ENCODE data around the gene PGBD4.

The PGBD4 gene

GRCh38 chr15:34101366-34102174 is at the start of gene PGBD4, which contains the start of gene EMC7:
PGBD4 (plus strand) TSS chr15:34102083; CDS start chr15:34102532, 449 bp downstream.
EMC7 (minus strand) TSS chr15:34101862; CDS start chr15:34101839, 23 bp downstream.
- peak; percentile 95 for DNase-seq

GRCh38 chr15:34054081-34054707 is 47.7 kb upstream of the PGBD4 start:
- no peak for DNase-seq

- DNase-seq = no peak
These were observed 45.9 kb upstream of the PGBD4 start for GRCh38 chr15:34055868-34056595.

GRCh38 chr15:34056911-34057310 is 45.0 kb upstream of the PGBD4 start:
- DNase-seq = no peak

- DNase-seq = no peak
These were observed 42.4 kb upstream of the PGBD4 start for GRCh38 chr15:34059476-34059875.

GRCh38 chr15:34059946-34060345 is 41.9 kb upstream of the PGBD4 start:
- DNase-seq = no peak

GRCh38 chr15:34064438-34064837 is 37.4 kb upstream of the PGBD4 start:
- no peak for DNase-seq

- DNase-seq = no peak
These were observed 36.6 kb upstream of the PGBD4 start for GRCh38 chr15:34065261-34065660.

GRCh38 chr15:34065941-34066340 is 35.9 kb upstream of the PGBD4 start:
- no peak for DNase-seq

GRCh38 chr15:34070003-34070402 is 31.9 kb upstream of the PGBD4 start:
- DNase-seq = no peak

- DNase-seq = no peak
These were observed 25.1 kb upstream of the PGBD4 start for GRCh38 chr15:34076785-34077184.

GRCh38 chr15:34078900-34079299 is 23.0 kb upstream of the PGBD4 start:
- no peak for DNase-seq

- no peak for DNase-seq
These were observed 22.0 kb upstream of the PGBD4 start for GRCh38 chr15:34079904-34080303.

- no peak for DNase-seq
These were observed 17.8 kb upstream of the PGBD4 start for GRCh38 chr15:34084086-34084485.

- no peak for DNase-seq
These were observed 16.1 kb upstream of the PGBD4 start for GRCh38 chr15:34085746-34086145.

GRCh38 chr15:34099914-34100313 is 2.0 kb upstream of the PGBD4 start:
- DNase-seq = no peak

- no peak for DNase-seq
These were observed 467 bp downstream of the PGBD4 start for GRCh38 chr15:34102175-34102925.

GRCh38 chr15:34106423-34106822 is 4.5 kb downstream of the PGBD4 start:
- DNase-seq = no peak

- no peak for DNase-seq
These were observed 5.4 kb downstream of the PGBD4 start for GRCh38 chr15:34107315-34107714.

GRCh38 chr15:34109797-34110663 is 8.1 kb downstream of the PGBD4 start:
- DNase-seq = peak; percentile 5

- DNase-seq = no peak
These were observed 9.6 kb downstream of the PGBD4 start for GRCh38 chr15:34111488-34111887.

- DNase-seq = no peak
These were observed 12.3 kb downstream of the PGBD4 start for GRCh38 chr15:34114215-34114614.
